Gastroesophageal sphincter (tissue), 3 donors: ENCODE measurements around the gene DNM3.

Experiments
- POLR2A ChIP-seq, 2 donors: fragments of 450-650 bp; IDR thresholded peaks; one replicate each; pipeline ENCODE4 v1.6.1; 2017; ENCODE audit warnings: antibody characterized with exemption in 2 of 2, mild to moderate bottlenecking in 2 of 2, moderate library complexity in 1 of 2
- POLR2AphosphoS5 ChIP-seq: sonication (generic); formaldehyde crosslinking; IDR thresholded peaks from one replicate; pipeline ENCODE4 v1.6.1; 2017; ENCODE audit warnings: antibody characterized with exemption
- TF ChIP-seq, protein P1 (sequence below), 4 experiments: fragments of 200-600 bp in 2 of 4; fragments of 450-650 bp in 2 of 4; sonication (generic) in 1 of 4; IDR thresholded peaks; one replicate each; pipeline ENCODE4 v1.5.1; 2017 to 2019; ENCODE audit warnings: antibody characterized with exemption in 4 of 4, mild to moderate bottlenecking in 2 of 4, moderate library complexity in 2 of 4

DNA sequence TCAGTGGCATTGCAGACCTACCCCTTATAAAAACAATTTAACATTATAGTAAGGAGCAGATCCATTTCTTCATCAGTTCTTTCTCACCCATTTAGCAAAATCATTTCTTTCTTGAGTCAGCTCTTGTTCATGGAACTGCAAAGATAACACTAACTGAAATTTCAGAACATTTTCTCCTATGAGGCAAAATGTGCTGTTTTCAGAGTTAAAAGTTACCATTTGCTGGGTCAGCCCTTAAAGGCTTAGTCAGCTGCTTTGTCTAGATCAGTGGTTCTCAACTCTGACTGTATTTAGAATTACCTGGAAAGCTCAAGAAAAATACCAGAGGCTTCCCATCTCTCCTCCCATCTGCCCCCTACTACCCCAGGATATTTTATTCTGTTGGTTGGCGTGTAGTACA is 47.7 kb upstream of the DNM3 start:
- TF ChIP-seq, protein P1, sequence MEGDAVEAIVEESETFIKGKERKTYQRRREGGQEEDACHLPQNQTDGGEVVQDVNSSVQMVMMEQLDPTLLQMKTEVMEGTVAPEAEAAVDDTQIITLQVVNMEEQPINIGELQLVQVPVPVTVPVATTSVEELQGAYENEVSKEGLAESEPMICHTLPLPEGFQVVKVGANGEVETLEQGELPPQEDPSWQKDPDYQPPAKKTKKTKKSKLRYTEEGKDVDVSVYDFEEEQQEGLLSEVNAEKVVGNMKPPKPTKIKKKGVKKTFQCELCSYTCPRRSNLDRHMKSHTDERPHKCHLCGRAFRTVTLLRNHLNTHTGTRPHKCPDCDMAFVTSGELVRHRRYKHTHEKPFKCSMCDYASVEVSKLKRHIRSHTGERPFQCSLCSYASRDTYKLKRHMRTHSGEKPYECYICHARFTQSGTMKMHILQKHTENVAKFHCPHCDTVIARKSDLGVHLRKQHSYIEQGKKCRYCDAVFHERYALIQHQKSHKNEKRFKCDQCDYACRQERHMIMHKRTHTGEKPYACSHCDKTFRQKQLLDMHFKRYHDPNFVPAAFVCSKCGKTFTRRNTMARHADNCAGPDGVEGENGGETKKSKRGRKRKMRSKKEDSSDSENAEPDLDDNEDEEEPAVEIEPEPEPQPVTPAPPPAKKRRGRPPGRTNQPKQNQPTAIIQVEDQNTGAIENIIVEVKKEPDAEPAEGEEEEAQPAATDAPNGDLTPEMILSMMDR (IDR thresholded peaks at IDR 0.05) = no peak
- no peak for TF ChIP-seq POLR2A (IDR thresholded peaks at IDR 0.05)
- TF ChIP-seq POLR2AphosphoS5 = no peak
